HEK293 (cell line): ENCODE results near the gene TBC1D24.

Experiments used
- CTCF ChIA-PET: fragments of 350-600 bp; formaldehyde crosslinking; extraction: SDS; loops from one replicate; lab custom pipeline; 2021; ENCODE audit warnings: antibody characterized with exemption; lab: Yijun Ruan, JAX
- POLR2A ChIA-PET: fragments of 300-600 bp; formaldehyde crosslinking; extraction: SDS; loops from one replicate; lab custom pipeline; 2020; ENCODE audit warnings: antibody characterized with exemption, inconsistent platforms; lab: Yijun Ruan, JAX
- H3K27ac ChIP-seq: fragments of 200-500 bp; sonication (Bioruptor generic); 2 replicates; pipeline ENCODE4 v1.5.1; 2014; ENCODE audit warnings: low read depth, low read length, control low read depth, inconsistent platforms; ENCODE audit errors: extremely low read depth
- H3K36me3 ChIP-seq, 2 experiments: fragments of 200-500 bp in 1 of 2; sonication (Bioruptor generic) in 1 of 2; 1 replicate in 1 of 2; 2 replicates in 1 of 2; pipeline ENCODE4 v1.5.1; 2014 to 2017; ENCODE audit warnings: inconsistent platforms in 2 of 2, low read length in 2 of 2; ENCODE audit not compliant: control insufficient read depth in 2 of 2, insufficient read depth in 1 of 2
- H3K4me1 ChIP-seq: fragments of 200-500 bp; sonication (Bioruptor generic); 2 replicates; pipeline ENCODE4 v1.5.1; 2014; ENCODE audit warnings: mild to moderate bottlenecking, low read length, inconsistent platforms; ENCODE audit not compliant: control insufficient read depth, insufficient read depth
- H3K4me3 ChIP-seq: 2 replicates; pipeline ENCODE4 v1.5.1; 2011; ENCODE audit warnings: low read depth, mild to moderate bottlenecking, control low read depth, low read length, moderate library complexity
- H3K9me3 ChIP-seq: fragments of 200-500 bp; sonication (Bioruptor generic); 2 replicates; pipeline ENCODE4 v1.5.1; 2014; ENCODE audit warnings: low read depth, low read length, inconsistent platforms; ENCODE audit not compliant: control insufficient read depth, insufficient read depth
- BCL11A ChIP-seq: fragments of 450-650 bp; formaldehyde crosslinking; IDR thresholded peaks from 2 replicates; pipeline ENCODE4 v1.5.1; 2016; ENCODE audit warnings: low read depth, missing biosample characterization, missing genetic modification characterization
- GLI2 ChIP-seq: fragments of 450-650 bp; formaldehyde crosslinking; IDR thresholded peaks from 2 replicates; pipeline ENCODE4; 2017; ENCODE audit warnings: missing biosample characterization, missing genetic modification characterization, low read depth, borderline replicate concordance
- GLIS1 ChIP-seq: fragments of 450-650 bp; formaldehyde crosslinking; IDR thresholded peaks from 2 replicates; pipeline ENCODE4 v1.5.1; 2016; ENCODE audit warnings: missing biosample characterization, missing genetic modification characterization
- HOXD13 ChIP-seq: sonication (generic); formaldehyde crosslinking; IDR thresholded peaks from 2 replicates; pipeline ENCODE4 v1.8.0; 2022; ENCODE audit warnings: missing genetic modification reagents, borderline replicate concordance
- OVOL3 ChIP-seq: fragments of 450-650 bp; formaldehyde crosslinking; IDR thresholded peaks from 2 replicates; pipeline ENCODE4 v1.5.1; 2016; ENCODE audit warnings: missing biosample characterization, missing genetic modification characterization
- SCRT2 ChIP-seq: fragments of 450-650 bp; formaldehyde crosslinking; IDR thresholded peaks from 2 replicates; pipeline ENCODE4 v1.5.1; 2016; ENCODE audit warnings: missing biosample characterization, missing genetic modification characterization
- ZFP41 ChIP-seq: fragments of 450-650 bp; formaldehyde crosslinking; IDR thresholded peaks from 2 replicates; pipeline ENCODE4 v1.5.1; 2016; ENCODE audit warnings: missing biosample characterization, missing genetic modification characterization, borderline replicate concordance
- ZNF133 ChIP-seq: fragments of 450-650 bp; formaldehyde crosslinking; IDR thresholded peaks from 2 replicates; pipeline ENCODE4 v1.5.1; 2016; ENCODE audit warnings: missing biosample characterization, missing genetic modification characterization
- ZNF146 ChIP-seq: fragments of 450-650 bp; formaldehyde crosslinking; IDR thresholded peaks from 2 replicates; pipeline ENCODE4 v1.5.1; 2016; ENCODE audit warnings: missing biosample characterization, missing genetic modification characterization
- ZNF223 ChIP-seq: fragments of 450-650 bp; formaldehyde crosslinking; IDR thresholded peaks from 2 replicates; pipeline ENCODE4 v1.5.1; 2016; ENCODE audit warnings: missing biosample characterization, missing genetic modification characterization
- ZNF248 ChIP-seq: fragments of 450-650 bp; formaldehyde crosslinking; IDR thresholded peaks from 2 replicates; pipeline ENCODE4 v1.5.1; 2017; ENCODE audit warnings: missing biosample characterization, missing genetic modification characterization
- ZNF311 ChIP-seq: fragments of 450-650 bp; formaldehyde crosslinking; IDR thresholded peaks from 2 replicates; pipeline ENCODE4 v1.5.1; 2017; ENCODE audit warnings: missing biosample characterization, missing genetic modification characterization, borderline replicate concordance
- ZNF501 ChIP-seq: fragments of 450-650 bp; formaldehyde crosslinking; IDR thresholded peaks from 2 replicates; pipeline ENCODE4 v1.5.1; 2016; ENCODE audit warnings: missing biosample characterization, missing genetic modification characterization
- ZNF596 ChIP-seq: fragments of 450-650 bp; IDR thresholded peaks from 2 replicates; pipeline ENCODE4 v1.5.0; 2018; ENCODE audit warnings: missing biosample characterization, mild to moderate bottlenecking, missing genetic modification characterization, moderate library complexity
- ZNF600 ChIP-seq: fragments of 450-650 bp; formaldehyde crosslinking; IDR thresholded peaks from 2 replicates; pipeline ENCODE4 v1.5.1; 2016; ENCODE audit warnings: missing biosample characterization, missing genetic modification characterization
- ZNF610 ChIP-seq: fragments of 450-650 bp; formaldehyde crosslinking; IDR thresholded peaks from 2 replicates; pipeline ENCODE4 v1.5.1; 2016; ENCODE audit warnings: missing biosample characterization, missing genetic modification characterization, borderline replicate concordance
- ZNF629 ChIP-seq: fragments of 450-650 bp; formaldehyde crosslinking; IDR thresholded peaks from 2 replicates; pipeline ENCODE4 v1.5.1; 2017; ENCODE audit warnings: missing biosample characterization, missing genetic modification characterization
- ZNF777 ChIP-seq: fragments of 450-650 bp; formaldehyde crosslinking; IDR thresholded peaks from 2 replicates; pipeline ENCODE4 v1.5.1; 2017; ENCODE audit warnings: missing biosample characterization, missing genetic modification characterization, borderline replicate concordance
- ZNF843 ChIP-seq: fragments of 450-650 bp; formaldehyde crosslinking; IDR thresholded peaks from 2 replicates; pipeline ENCODE4 v1.5.1; 2016; ENCODE audit warnings: missing biosample characterization, missing genetic modification characterization
- TF ChIP-seq, protein P1 (sequence below): fragments of 450-650 bp; formaldehyde crosslinking; IDR thresholded peaks from 2 replicates; pipeline ENCODE4 v1.5.1; 2016; ENCODE audit warnings: missing biosample characterization, missing genetic modification characterization
- TF ChIP-seq, protein P2 (sequence below): fragments of 450-650 bp; formaldehyde crosslinking; IDR thresholded peaks from 2 replicates; pipeline ENCODE4; 2016; ENCODE audit warnings: missing biosample characterization, missing genetic modification characterization
- TF ChIP-seq, protein P3 (sequence below): fragments of 450-650 bp; formaldehyde crosslinking; IDR thresholded peaks from 2 replicates; pipeline ENCODE4 v1.5.1; 2017; ENCODE audit warnings: missing biosample characterization, missing genetic modification characterization
- TF ChIP-seq, protein P4 (sequence below): fragments of 450-650 bp; formaldehyde crosslinking; IDR thresholded peaks from 2 replicates; pipeline ENCODE4 v1.5.1; 2016; ENCODE audit warnings: missing biosample characterization, missing genetic modification characterization

Gene TBC1D24

DNA sequence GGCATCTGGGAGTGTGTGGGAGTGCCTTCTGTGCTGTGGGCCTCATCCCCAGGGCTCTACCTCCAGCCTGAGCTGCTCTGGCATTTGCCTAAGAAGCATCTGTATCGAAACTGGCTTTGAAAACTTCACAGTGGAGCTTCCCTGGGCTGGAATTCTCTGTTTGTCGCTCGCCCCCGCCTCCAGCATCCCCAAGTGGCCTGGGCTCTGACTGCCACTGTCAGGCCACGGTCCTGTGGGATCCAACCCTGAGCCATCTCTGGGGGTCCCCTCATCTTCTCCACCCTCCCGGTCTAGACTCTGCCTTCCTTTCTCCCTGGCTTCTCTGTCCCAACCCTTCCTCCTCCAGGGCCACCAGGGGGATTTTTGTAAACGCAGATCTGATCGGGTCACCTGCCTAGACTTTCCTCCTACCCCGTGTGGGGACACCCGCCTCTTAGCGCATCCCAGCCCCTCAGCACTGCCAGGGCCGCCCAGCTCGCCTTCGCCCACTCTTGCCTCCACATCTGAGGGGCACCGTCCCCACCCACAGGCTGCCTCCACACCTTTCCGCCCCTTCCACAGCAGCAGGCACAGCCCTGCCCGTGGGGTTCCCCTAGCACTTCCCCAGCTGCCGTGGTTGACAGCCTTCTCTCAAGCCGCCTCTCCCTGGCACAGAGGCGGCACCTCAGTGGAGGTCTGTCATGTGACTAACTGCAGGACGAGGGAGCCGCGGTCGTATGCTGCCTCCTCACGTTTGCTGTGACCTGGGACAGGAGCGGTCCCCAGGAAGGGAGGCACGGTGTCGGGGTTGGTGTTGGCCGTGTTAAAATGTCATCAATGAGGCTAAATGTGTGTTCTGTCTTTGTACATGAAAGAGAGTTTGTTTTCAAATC, 12.0 kb downstream of the TBC1D24 start (continued):
- TF ChIP-seq, protein P1, sequence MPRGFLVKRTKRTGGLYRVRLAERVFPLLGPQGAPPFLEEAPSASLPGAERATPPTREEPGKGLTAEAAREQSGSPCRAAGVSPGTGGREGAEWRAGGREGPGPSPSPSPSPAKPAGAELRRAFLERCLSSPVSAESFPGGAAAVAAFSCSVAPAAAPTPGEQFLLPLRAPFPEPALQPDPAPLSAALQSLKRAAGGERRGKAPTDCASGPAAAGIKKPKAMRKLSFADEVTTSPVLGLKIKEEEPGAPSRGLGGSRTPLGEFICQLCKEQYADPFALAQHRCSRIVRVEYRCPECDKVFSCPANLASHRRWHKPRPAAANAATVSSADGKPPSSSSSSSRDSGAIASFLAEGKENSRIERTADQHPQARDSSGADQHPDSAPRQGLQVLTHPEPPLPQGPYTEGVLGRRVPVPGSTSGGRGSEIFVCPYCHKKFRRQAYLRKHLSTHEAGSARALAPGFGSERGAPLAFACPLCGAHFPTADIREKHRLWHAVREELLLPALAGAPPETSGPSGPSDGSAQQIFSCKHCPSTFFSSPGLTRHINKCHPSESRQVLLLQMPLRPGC (tag by site-specific recombination): no peak
- TF ChIP-seq OVOL3 (tag by site-specific recombination) (no peak), ZNF610 (tag by site-specific recombination) (no peak), ZNF596 (tag by site-specific recombination) (no peak), ZNF777 (tag by site-specific recombination) (no peak), ZNF501 (tag by site-specific recombination) (no peak), HOXD13 (CRISPR knock-in tag) (no peak), GLIS1 (0 out of 2 replicates have a peak, but pooled peaks have one; percentile 11), GLI2 (tag by site-specific recombination) (no peak), BCL11A (tag by site-specific recombination) (no peak), ZNF248 (tag by site-specific recombination) (no peak), ZNF600 (tag by site-specific recombination) (no peak)

DNA sequence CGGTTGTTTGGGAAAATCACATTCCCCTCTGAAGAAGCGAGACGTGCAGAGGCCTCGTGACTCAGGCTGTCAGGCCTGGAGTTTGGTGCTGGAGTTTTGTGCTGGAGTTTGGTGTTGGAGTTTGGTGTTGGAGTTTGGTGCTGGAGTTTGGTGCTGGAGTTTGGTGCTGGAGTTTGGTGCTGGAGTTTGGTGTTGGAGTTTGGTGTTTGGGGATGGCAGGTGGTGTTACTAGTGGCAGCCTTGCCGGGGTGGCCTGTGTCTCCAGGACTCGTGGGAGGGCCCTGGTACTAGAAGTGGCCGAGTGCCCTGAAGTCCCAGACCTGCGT, 12.6 kb downstream of the TBC1D24 start:
- TF ChIP-seq ZNF311 (tag by site-specific recombination): no peak
- TF ChIP-seq ZFP41 (tag by site-specific recombination): no peak
- TF ChIP-seq, protein P2, sequence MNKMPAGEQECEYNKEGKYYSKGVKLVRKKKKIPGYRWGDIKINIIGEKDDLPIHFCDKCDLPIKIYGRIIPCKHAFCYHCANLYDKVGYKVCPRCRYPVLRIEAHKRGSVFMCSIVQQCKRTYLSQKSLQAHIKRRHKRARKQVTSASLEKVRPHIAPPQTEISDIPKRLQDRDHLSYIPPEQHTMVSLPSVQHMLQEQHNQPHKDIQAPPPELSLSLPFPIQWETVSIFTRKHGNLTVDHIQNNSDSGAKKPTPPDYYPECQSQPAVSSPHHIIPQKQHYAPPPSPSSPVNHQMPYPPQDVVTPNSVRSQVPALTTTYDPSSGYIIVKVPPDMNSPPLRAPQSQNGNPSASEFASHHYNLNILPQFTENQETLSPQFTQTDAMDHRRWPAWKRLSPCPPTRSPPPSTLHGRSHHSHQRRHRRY: no peak
- TF ChIP-seq ZNF146 (tag by site-specific recombination): no peak
- peak; percentile 99 for TF ChIP-seq ZNF600 (tag by site-specific recombination)
- no peak for TF ChIP-seq ZNF843
- TF ChIP-seq, protein P3, sequence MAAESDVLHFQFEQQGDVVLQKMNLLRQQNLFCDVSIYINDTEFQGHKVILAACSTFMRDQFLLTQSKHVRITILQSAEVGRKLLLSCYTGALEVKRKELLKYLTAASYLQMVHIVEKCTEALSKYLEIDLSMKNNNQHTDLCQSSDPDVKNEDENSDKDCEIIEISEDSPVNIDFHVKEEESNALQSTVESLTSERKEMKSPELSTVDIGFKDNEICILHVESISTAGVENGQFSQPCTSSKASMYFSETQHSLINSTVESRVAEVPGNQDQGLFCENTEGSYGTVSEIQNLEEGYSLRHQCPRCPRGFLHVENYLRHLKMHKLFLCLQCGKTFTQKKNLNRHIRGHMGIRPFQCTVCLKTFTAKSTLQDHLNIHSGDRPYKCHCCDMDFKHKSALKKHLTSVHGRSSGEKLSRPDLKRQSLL: peak; percentile 30; the same call in 1 of the 2 replicates
- no peak for TF ChIP-seq SCRT2 (tag by site-specific recombination)
- TF ChIP-seq, protein P4, sequence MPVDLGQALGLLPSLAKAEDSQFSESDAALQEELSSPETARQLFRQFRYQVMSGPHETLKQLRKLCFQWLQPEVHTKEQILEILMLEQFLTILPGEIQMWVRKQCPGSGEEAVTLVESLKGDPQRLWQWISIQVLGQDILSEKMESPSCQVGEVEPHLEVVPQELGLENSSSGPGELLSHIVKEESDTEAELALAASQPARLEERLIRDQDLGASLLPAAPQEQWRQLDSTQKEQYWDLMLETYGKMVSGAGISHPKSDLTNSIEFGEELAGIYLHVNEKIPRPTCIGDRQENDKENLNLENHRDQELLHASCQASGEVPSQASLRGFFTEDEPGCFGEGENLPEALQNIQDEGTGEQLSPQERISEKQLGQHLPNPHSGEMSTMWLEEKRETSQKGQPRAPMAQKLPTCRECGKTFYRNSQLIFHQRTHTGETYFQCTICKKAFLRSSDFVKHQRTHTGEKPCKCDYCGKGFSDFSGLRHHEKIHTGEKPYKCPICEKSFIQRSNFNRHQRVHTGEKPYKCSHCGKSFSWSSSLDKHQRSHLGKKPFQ (tag by site-specific recombination): no peak
- no peak for TF ChIP-seq ZNF629
- no peak for TF ChIP-seq ZNF133 (tag by site-specific recombination)
- no peak for TF ChIP-seq ZNF223
- ChIA-PET POLR2A (no interaction called here), CTCF (interaction anchor here (2.4 kb wide), 1 partner anchor 14 kb away, joined by 24 read pairs; no protein-coding TSS in a partner anchor)
- H3K9me3 ChIP-seq: no peaks in the 10 kb centered on the region
- H3K4me3 ChIP-seq: no peak overlapping the region
- peaks cover 0 to 8% of the 10 kb centered on the region in 2 experiments; a peak in 2 of 3 replicates for H3K36me3 ChIP-seq
- H3K4me1 ChIP-seq: no peaks in the 10 kb centered on the region; the same call in 1 of the 2 replicates
- no peak overlapping the region for H3K27ac ChIP-seq
